ENCODE data around the gene STAT5A. TPM values are rescaled to one million over a fixed set of nuclear protein-coding genes. Genes with fewer than 3 reads are reported as not detected.
A peak's percentile ranks its signal among the peaks of the same experiment; 100 is the strongest.

STAT5A gene
- total RNA-seq, 2 experiments from 2014 or later: 141 to 150 TPM

GRCh38 chr17:42325026-42325425, 36.7 kb downstream of the STAT5A start:
- Mint-ChIP-seq H3K4me3 (no peak overlapping the region), H3K9me3 (no peaks in the 10 kb centered on the region), H3K36me3 (ENCODE audit: low read depth) (peaks cover 79% of the 10 kb centered on the region), H3K4me1 (ENCODE audit: low read depth) (peaks cover 23% of the 10 kb centered on the region), H3K27me3 (no peaks in the 10 kb centered on the region), H3K27ac (no peak overlapping the region)
- no peak for ATAC-seq (ENCODE audit: poor library complexity)
- intact Hi-C loops (cut with DNase I, micrococcal nuclease): no loop called here
- H3K27me3 ChIP-seq (ENCODE audit: control insufficient read depth in 1 of 2, insufficient read depth in 2 of 2, low read length in 2 of 2): no peaks in the 10 kb centered on the region
- POLR2A ChIA-PET: interaction anchor here (1.1 to 1.6 kb wide), 3 partner anchors 10 to 12 kb away, joined by 3 to 5 read pairs (median 3); no protein-coding TSS in a partner anchor
- H3K27ac ChIP-seq (ENCODE audit: low read depth in 1 of 2, low read length in 2 of 2): no peak overlapping the region
- CTCF ChIA-PET: interaction anchor here (1.6 to 15.7 kb wide), 3 partner anchors 13 to 80 kb away, joined by 3 to 187 read pairs (median 53); no protein-coding TSS in a partner anchor
- H3K9me3 ChIP-seq (ENCODE audit: control insufficient read depth in 1 of 2, insufficient read depth in 1 of 2, low read length in 2 of 2): no peaks in the 10 kb centered on the region
- DNase-seq: no peak
- H3K4me3 ChIP-seq (ENCODE audit: low read length): no peak overlapping the region
- peaks cover 17% of the 10 kb centered on the region for H3K4me1 ChIP-seq (ENCODE audit: insufficient read depth, low read length)
- TF ChIP-seq, protein P1, sequence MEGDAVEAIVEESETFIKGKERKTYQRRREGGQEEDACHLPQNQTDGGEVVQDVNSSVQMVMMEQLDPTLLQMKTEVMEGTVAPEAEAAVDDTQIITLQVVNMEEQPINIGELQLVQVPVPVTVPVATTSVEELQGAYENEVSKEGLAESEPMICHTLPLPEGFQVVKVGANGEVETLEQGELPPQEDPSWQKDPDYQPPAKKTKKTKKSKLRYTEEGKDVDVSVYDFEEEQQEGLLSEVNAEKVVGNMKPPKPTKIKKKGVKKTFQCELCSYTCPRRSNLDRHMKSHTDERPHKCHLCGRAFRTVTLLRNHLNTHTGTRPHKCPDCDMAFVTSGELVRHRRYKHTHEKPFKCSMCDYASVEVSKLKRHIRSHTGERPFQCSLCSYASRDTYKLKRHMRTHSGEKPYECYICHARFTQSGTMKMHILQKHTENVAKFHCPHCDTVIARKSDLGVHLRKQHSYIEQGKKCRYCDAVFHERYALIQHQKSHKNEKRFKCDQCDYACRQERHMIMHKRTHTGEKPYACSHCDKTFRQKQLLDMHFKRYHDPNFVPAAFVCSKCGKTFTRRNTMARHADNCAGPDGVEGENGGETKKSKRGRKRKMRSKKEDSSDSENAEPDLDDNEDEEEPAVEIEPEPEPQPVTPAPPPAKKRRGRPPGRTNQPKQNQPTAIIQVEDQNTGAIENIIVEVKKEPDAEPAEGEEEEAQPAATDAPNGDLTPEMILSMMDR (IDR thresholded peaks at IDR 0.05): no peak
- peaks cover 66% of the 10 kb centered on the region for H3K36me3 ChIP-seq (ENCODE audit: insufficient read depth, low read length)

GRCh38 chr17:42329025-42329976, 41.0 kb downstream of the STAT5A start:
- no peaks in the 10 kb centered on the region for H3K9me3 ChIP-seq (ENCODE audit: control insufficient read depth in 1 of 2, insufficient read depth in 1 of 2, low read length in 2 of 2)
- H3K4me3 Mint-ChIP-seq: no peak overlapping the region
- DNase-seq: no peak
- H3K27ac ChIP-seq (ENCODE audit: low read depth in 1 of 2, low read length in 2 of 2): no peak overlapping the region
- ATAC-seq (ENCODE audit: poor library complexity): no peak
- H3K27ac Mint-ChIP-seq: no peak overlapping the region
- H3K27me3 Mint-ChIP-seq: no peaks in the 10 kb centered on the region
- no peak overlapping the region for H3K4me3 ChIP-seq (ENCODE audit: low read length)
- POLR2A ChIA-PET: interaction anchor here (0.6 kb wide), 2 partner anchors 464 to 624 kb away, joined by 3 to 4 read pairs; partner anchors contain the start of gene KLHL11
- H3K36me3 ChIP-seq (ENCODE audit: insufficient read depth, low read length): peaks cover 71% of the 10 kb centered on the region
- no peaks in the 10 kb centered on the region for H3K4me1 ChIP-seq (ENCODE audit: insufficient read depth, low read length)
- intact Hi-C loops (cut with DNase I, micrococcal nuclease): no loop called here
- no peaks in the 10 kb centered on the region for H3K9me3 Mint-ChIP-seq
- no peaks in the 10 kb centered on the region for H3K4me1 Mint-ChIP-seq (ENCODE audit: low read depth)
- peaks cover 75% of the 10 kb centered on the region for H3K36me3 Mint-ChIP-seq (ENCODE audit: low read depth)
- CTCF ChIA-PET: interaction anchor here (1.3 kb wide), 1 partner anchor 77 kb away, joined by 7 read pairs; no protein-coding TSS in a partner anchor
- TF ChIP-seq, protein P1 (IDR thresholded peaks at IDR 0.05): no peak
- H3K27me3 ChIP-seq (ENCODE audit: control insufficient read depth in 1 of 2, insufficient read depth in 2 of 2, low read length in 2 of 2): no peaks in the 10 kb centered on the region

DNA sequence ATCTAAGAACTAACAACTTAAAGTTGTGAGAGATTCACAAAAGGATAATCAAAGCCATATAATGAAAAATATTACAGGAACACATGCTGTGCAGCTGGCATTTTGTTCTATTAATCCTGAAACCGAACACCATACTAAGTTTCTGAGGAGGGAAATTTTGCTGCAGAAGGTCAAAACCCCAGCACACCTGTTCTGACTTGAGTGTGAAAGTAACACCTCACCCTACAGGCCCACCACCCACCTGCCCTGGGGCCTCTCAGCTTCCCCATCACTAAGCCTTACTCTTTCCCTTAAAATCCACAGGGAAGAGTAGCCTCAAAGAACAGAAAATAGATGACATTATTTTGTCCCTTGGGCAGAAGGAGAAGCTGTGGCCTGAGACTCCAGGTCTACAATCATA, 44.8 kb downstream of the STAT5A start:
- peaks cover 79% of the 10 kb centered on the region for H3K36me3 Mint-ChIP-seq (ENCODE audit: low read depth)
- Histone ChIP-seq H3K4me3 (ENCODE audit: low read length) (no peak overlapping the region), H3K9me3 (ENCODE audit: control insufficient read depth in 1 of 2, insufficient read depth in 1 of 2, low read length in 2 of 2) (no peaks in the 10 kb centered on the region), H3K36me3 (ENCODE audit: insufficient read depth, low read length) (peaks cover 79% of the 10 kb centered on the region), H3K4me1 (ENCODE audit: insufficient read depth, low read length) (peaks cover 18% of the 10 kb centered on the region), H3K27me3 (ENCODE audit: control insufficient read depth in 1 of 2, insufficient read depth in 2 of 2, low read length in 2 of 2) (no peaks in the 10 kb centered on the region), H3K27ac (ENCODE audit: low read depth in 1 of 2, low read length in 2 of 2) (no peak overlapping the region)
- H3K4me3 Mint-ChIP-seq: no peak overlapping the region
- ChIA-PET POLR2A (interaction anchor here (1.4 kb wide), 1 partner anchor 55 kb away, joined by 5 read pairs; the partner anchor contains the start of gene STAT3), CTCF (interaction anchor here (1.5 kb wide), 1 partner anchor 73 kb away, joined by 5 read pairs; no protein-coding TSS in a partner anchor)
- peak overlapping the region; percentile 22 for H3K27ac Mint-ChIP-seq
- H3K4me1 Mint-ChIP-seq (ENCODE audit: low read depth): peaks cover 16% of the 10 kb centered on the region
- no peaks in the 10 kb centered on the region for H3K27me3 Mint-ChIP-seq
- intact Hi-C loops (cut with DNase I, micrococcal nuclease): no loop called here
- ATAC-seq (ENCODE audit: poor library complexity) (no peak), DNase-seq (no peak)
- H3K9me3 Mint-ChIP-seq: no peaks in the 10 kb centered on the region
- TF ChIP-seq, protein P1 (IDR thresholded peaks at IDR 0.05): no peak

Measured in CD4-positive, alpha-beta T cell (primary cell).